HepG2 (cell line): ENCODE results near the gene SMC6. TPM values are rescaled to one million over a fixed set of nuclear protein-coding genes. Genes with fewer than 3 reads are reported as not detected.

Experiments
- ATAC-seq: fragments of 200-7000 bp; cut with Tn5 transposase; 3 replicates; pipeline ENCODE4 v1.9.1; 2020; ENCODE audit warnings: mild to moderate bottlenecking, moderate library complexity
- BruUV-seq: library from RNA; stranded (reverse); fragments of 400-500 nt; replicated peaks from 2 replicates; lab custom pipeline; 2021; lab: Mats Ljungman, UMichigan
- CTCF ChIA-PET: fragments of 300-600 bp; formaldehyde crosslinking; extraction: SDS; loops from one replicate; lab custom pipeline; 2021; ENCODE audit warnings: low total read pairs, inconsistent platforms, low intra/inter-chr PET ratio; lab: Yijun Ruan, JAX
- POLR2A ChIA-PET: fragments of 350-600 bp; sonication (Branson Sonifier 250); formaldehyde crosslinking; loops from one replicate; lab custom pipeline; 2020; ENCODE audit warnings: antibody characterized with exemption, inconsistent platforms; lab: Yijun Ruan, JAX
- DNase-seq: peaks from one replicate; pipeline ENCODE4 v3.0.0-alpha.2; 2015; ENCODE audit warnings: low spot score
- FAIRE-seq: peaks from 3 replicates; lab custom pipeline; 2011; peaks lifted over from hg19 to GRCh38; lab: Jason Lieb, UNC
- H2AFZ ChIP-seq: one replicate; pipeline ENCODE4 v1.6.1; 2011; ENCODE audit warnings: low read length, inconsistent platforms
- H3K27ac ChIP-seq: fragments of 300-600 bp; 3 replicates; pipeline ENCODE4 v1.8.0; 2011; ENCODE audit warnings: mixed run types, mild to moderate bottlenecking, mixed read lengths, low read length, inconsistent platforms; ENCODE audit not compliant: insufficient read depth; ENCODE audit errors: extremely low read length
- H3K27me3 ChIP-seq, 2 experiments: fragments of 200-600 bp in 1 of 2; 2 replicates in 1 of 2; 3 replicates in 1 of 2; pipeline versions ENCODE4 v1.6.0 to v1.8.0; 2011; ENCODE audit warnings: low read length in 2 of 2, mild to moderate bottlenecking in 2 of 2, moderate library complexity in 2 of 2, inconsistent platforms in 1 of 2; ENCODE audit not compliant: insufficient read depth in 2 of 2, control insufficient read depth in 1 of 2
- H3K36me3 ChIP-seq, 2 experiments: fragments of 200-600 bp in 1 of 2; replicated peaks in 1 of 2; 2 replicates in 1 of 2; 3 replicates in 1 of 2; pipeline versions ENCODE4 v1.5.1 to v1.8.0; 2011; ENCODE audit warnings: low read length in 2 of 2, inconsistent platforms in 1 of 2; ENCODE audit not compliant: insufficient read depth in 2 of 2, control insufficient read depth in 1 of 2
- H3K4me1 ChIP-seq: 2 replicates; pipeline ENCODE4 v1.5.1; 2012; ENCODE audit warnings: low read length, inconsistent platforms; ENCODE audit not compliant: insufficient read depth
- H3K4me2 ChIP-seq: 2 replicates; pipeline ENCODE4 v1.6.0; 2011; ENCODE audit warnings: low read depth, low read length, inconsistent platforms
- H3K4me3 ChIP-seq, 3 experiments: fragments of 200-600 bp in 1 of 3; sonication (generic), shearing (Covaris generic) in 1 of 3; replicated peaks in 1 of 3; 2 replicates each; pipeline ENCODE4 v1.5.1; 2011 to 2016; ENCODE audit warnings: low read length in 3 of 3, inconsistent platforms in 2 of 3, low read depth in 2 of 3, mild to moderate bottlenecking in 2 of 3, control low read depth in 1 of 3, mixed read lengths in 1 of 3; ENCODE audit not compliant: insufficient read depth in 1 of 3
- H3K79me2 ChIP-seq: one replicate; pipeline ENCODE4 v1.6.1; 2011; ENCODE audit warnings: low read length, inconsistent platforms; ENCODE audit not compliant: insufficient read depth
- H3K9ac ChIP-seq: 2 replicates; pipeline ENCODE4 v1.6.0; 2011; ENCODE audit warnings: mild to moderate bottlenecking, low read depth, low read length, inconsistent platforms; ENCODE audit not compliant: insufficient read depth
- H3K9me3 ChIP-seq: 2 replicates; pipeline ENCODE4 v1.5.1; 2012; ENCODE audit warnings: mild to moderate bottlenecking, low read length
- H4K20me1 ChIP-seq: 2 replicates; pipeline ENCODE4 v1.6.0; 2011; ENCODE audit warnings: inconsistent platforms, mild to moderate bottlenecking, low read length, moderate library complexity; ENCODE audit not compliant: insufficient read depth
- ATM ChIP-seq: fragments of 450-650 bp; IDR thresholded peaks from 2 replicates; pipeline ENCODE4 v1.7.1; 2017; ENCODE audit warnings: mild to moderate bottlenecking, borderline replicate concordance
- CEBPB ChIP-seq: IDR thresholded peaks from 2 replicates; pipeline ENCODE4 v1.6.1; 2011; ENCODE audit warnings: low read depth, low read length, improper control_type of control experiment, borderline replicate concordance
- ESRRA ChIP-seq: sonication (generic); formaldehyde crosslinking; IDR thresholded peaks from 2 replicates; pipeline ENCODE4 v1.5.1; 2020; ENCODE audit warnings: mild to moderate bottlenecking, low read depth, missing genetic modification reagents
- ETS1 ChIP-seq: sonication (generic); formaldehyde crosslinking; IDR thresholded peaks from 2 replicates; pipeline ENCODE4 v1.4.0; 2020; ENCODE audit warnings: missing genetic modification reagents
- HNRNPH1 ChIP-seq: fragments of 200-400 bp; formaldehyde crosslinking; optimal IDR thresholded peaks from 2 replicates; pipeline ENCODE3; 2017; ENCODE audit warnings: mild to moderate bottlenecking, low read depth, low read length
- MAF1 ChIP-seq: sonication (generic); formaldehyde crosslinking; IDR thresholded peaks from 2 replicates; pipeline ENCODE4 v1.5.0; 2020; ENCODE audit warnings: missing genetic modification reagents, borderline replicate concordance
- NR3C1 ChIP-seq: sonication (generic); formaldehyde crosslinking; IDR thresholded peaks from 2 replicates; pipeline ENCODE4 v1.4.0; 2020; ENCODE audit warnings: missing genetic modification reagents
- POLR2A ChIP-seq, 2 experiments: IDR thresholded peaks; 2 replicates each; pipeline ENCODE4 v1.6.1; 2011; ENCODE audit warnings: low read depth in 2 of 2, low read length in 2 of 2, mild to moderate bottlenecking in 1 of 2, moderate library complexity in 1 of 2; ENCODE audit not compliant: insufficient read depth in 1 of 2
- SALL1 ChIP-seq: sonication (generic); formaldehyde crosslinking; IDR thresholded peaks from 2 replicates; pipeline ENCODE4 v1.8.0; 2022; ENCODE audit warnings: mild to moderate bottlenecking, missing genetic modification reagents
- ZC3H4 ChIP-seq: sonication (generic); formaldehyde crosslinking; IDR thresholded peaks from 2 replicates; pipeline ENCODE4 v1.4.0; 2020; ENCODE audit warnings: missing genetic modification reagents, borderline replicate concordance
- ZNF12 ChIP-seq: sonication (generic); formaldehyde crosslinking; IDR thresholded peaks from 2 replicates; pipeline ENCODE4 v1.5.0; 2020; ENCODE audit warnings: missing genetic modification reagents
- WGBS: methylation state at CpG from one replicate; pipeline ENCODE4 v1.1.6; 2017; ENCODE audit warnings: low lambda C conversion rate; 5-methylcytosine and 5-hydroxymethylcytosine counted together
- in situ Hi-C: cut with HindIII; loops from 2 replicates; pipeline ENCODE4 v1.10.0; 2017; ENCODE audit warnings: low pct_unique_long_range_greater_than_20kb; ENCODE audit not compliant: extremely low pct_ligation_motif_present
- intact Hi-C: fragments of 100-400 bp; cut with micrococcal nuclease; formaldehyde crosslinking; loops from one replicate; pipeline ENCODE4 v1.10.0; 2022; ENCODE audit not compliant: unreplicated experiment
- polyA plus RNA-seq, 8 experiments: library from polyadenylated mRNA; depleted of rRNA in 3 of 8; stranded (reverse) in 7 of 8; unstranded in 1 of 8; fragments of >200 nt; fragmentation: Illumina TruSeq in 4 of 8; extraction: Trizol in 4 of 8; gene quantifications; 2 replicates each; pipeline versions ENCODE4 v1.2.1 to v1.2.3, GENCODE V29; 2011 to 2016; ENCODE audit warnings: low read depth in 4 of 8, missing spikeins in 1 of 8, mixed read lengths in 1 of 8; ENCODE audit not compliant: insufficient read depth in 1 of 8
- total RNA-seq, 5 experiments: library from RNA; depleted of rRNA; stranded (reverse); fragments of >200 nt; fragmentation: Illumina TruSeq; extraction: Trizol; gene quantifications; 2 replicates each; pipeline ENCODE4 v1.2.3, GENCODE V29; 2016; ENCODE audit warnings: low read depth in 1 of 5
- TF ChIP-seq, protein P1 (sequence below): sonication (generic); formaldehyde crosslinking; IDR thresholded peaks from 2 replicates; pipeline ENCODE4 v1.4.0; 2020; ENCODE audit warnings: missing genetic modification reagents, borderline replicate concordance
- TF ChIP-seq, protein P2 (sequence below): sonication (generic); formaldehyde crosslinking; IDR thresholded peaks from 2 replicates; pipeline ENCODE4 v1.5.1; 2020; ENCODE audit warnings: mild to moderate bottlenecking, moderate library complexity, missing genetic modification reagents

SMC6 gene
- total and polyA plus RNA-seq, 2 of the 13 experiments (the other 11 are each of a cell fraction or from before 2014, with no cell fraction given) = 18.9 to 55.3 TPM

- no peak for TF ChIP-seq ATM
- TF ChIP-seq NR3C1 (CRISPR knock-in tag) = no peak
- TF ChIP-seq CEBPB = no peak
- TF ChIP-seq ESRRA (CRISPR knock-in tag) = no peak
- no peak for TF ChIP-seq SALL1 (CRISPR knock-in tag)
- no peak for TF ChIP-seq MAF1 (CRISPR knock-in tag)
Measured at GRCh38 chr2:17620280-17620679, 133.3 kb downstream of the SMC6 start (continued).

GRCh38 chr2:17617955-17618354 is 135.7 kb downstream of the SMC6 start:
- H4K20me1 ChIP-seq = no peaks in the 10 kb centered on the region
- H3K27ac ChIP-seq = no peak overlapping the region
- FAIRE-seq = no peak
- no TSS peak for BruUV-seq
- DNase-seq = no peak
- in situ Hi-C loops (no loop called here), intact Hi-C loops (no loop called here)
- no peaks in the 10 kb centered on the region for H3K9me3 ChIP-seq
- H3K27me3 ChIP-seq = no peaks in the 10 kb centered on the region
- WGBS = 91% methylated on average over 1 of the region's 1 CpG
- H3K4me1 ChIP-seq = no peaks in the 10 kb centered on the region
- no peak overlapping the region for H3K4me3 ChIP-seq
- ATAC-seq = no peak
- H3K9ac ChIP-seq = no peak overlapping the region
- ChIA-PET POLR2A (no interaction called here), CTCF (no interaction called here)
- H2AFZ ChIP-seq = no peak overlapping the region
- no peak overlapping the region for H3K4me2 ChIP-seq
- no peaks in the 10 kb centered on the region for H3K79me2 ChIP-seq
- TF ChIP-seq POLR2A (IDR thresholded peaks at IDR 0.05; ENCODE audit: insufficient read depth in 1 of 2, low read depth in 2 of 2, low read length in 2 of 2) (no peak), CEBPB (no peak), ETS1 (no peak), ZC3H4 (CRISPR knock-in tag) (no peak), HNRNPH1 (no peak), ZNF12 (CRISPR knock-in tag) (peak; percentile 96)
- TF ChIP-seq, protein P1, sequence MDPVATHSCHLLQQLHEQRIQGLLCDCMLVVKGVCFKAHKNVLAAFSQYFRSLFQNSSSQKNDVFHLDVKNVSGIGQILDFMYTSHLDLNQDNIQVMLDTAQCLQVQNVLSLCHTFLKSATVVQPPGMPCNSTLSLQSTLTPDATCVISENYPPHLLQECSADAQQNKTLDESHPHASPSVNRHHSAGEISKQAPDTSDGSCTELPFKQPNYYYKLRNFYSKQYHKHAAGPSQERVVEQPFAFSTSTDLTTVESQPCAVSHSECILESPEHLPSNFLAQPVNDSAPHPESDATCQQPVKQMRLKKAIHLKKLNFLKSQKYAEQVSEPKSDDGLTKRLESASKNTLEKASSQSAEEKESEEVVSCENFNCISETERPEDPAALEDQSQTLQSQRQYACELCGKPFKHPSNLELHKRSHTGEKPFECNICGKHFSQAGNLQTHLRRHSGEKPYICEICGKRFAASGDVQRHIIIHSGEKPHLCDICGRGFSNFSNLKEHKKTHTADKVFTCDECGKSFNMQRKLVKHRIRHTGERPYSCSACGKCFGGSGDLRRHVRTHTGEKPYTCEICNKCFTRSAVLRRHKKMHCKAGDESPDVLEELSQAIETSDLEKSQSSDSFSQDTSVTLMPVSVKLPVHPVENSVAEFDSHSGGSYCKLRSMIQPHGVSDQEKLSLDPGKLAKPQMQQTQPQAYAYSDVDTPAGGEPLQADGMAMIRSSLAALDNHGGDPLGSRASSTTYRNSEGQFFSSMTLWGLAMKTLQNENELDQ (CRISPR knock-in tag) = no peak
- TF ChIP-seq, protein P2, sequence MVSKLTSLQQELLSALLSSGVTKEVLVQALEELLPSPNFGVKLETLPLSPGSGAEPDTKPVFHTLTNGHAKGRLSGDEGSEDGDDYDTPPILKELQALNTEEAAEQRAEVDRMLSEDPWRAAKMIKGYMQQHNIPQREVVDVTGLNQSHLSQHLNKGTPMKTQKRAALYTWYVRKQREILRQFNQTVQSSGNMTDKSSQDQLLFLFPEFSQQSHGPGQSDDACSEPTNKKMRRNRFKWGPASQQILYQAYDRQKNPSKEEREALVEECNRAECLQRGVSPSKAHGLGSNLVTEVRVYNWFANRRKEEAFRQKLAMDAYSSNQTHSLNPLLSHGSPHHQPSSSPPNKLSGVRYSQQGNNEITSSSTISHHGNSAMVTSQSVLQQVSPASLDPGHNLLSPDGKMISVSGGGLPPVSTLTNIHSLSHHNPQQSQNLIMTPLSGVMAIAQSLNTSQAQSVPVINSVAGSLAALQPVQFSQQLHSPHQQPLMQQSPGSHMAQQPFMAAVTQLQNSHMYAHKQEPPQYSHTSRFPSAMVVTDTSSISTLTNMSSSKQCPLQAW (CRISPR knock-in tag) = no peak
- peaks cover 16 to 39% of the 10 kb centered on the region in 2 experiments; a peak in 4 of 5 replicates for H3K36me3 ChIP-seq
